ENCODE measurements around the gene EN2.

Gene EN2

GRCh38 chr7:155466814-155467733, 9.1 kb downstream of the EN2 start:
- Histone ChIP-seq H3K27ac (ENCODE audit: low read depth, low read length, severe bottlenecking) (no peak overlapping the region), H3K9me3 (ENCODE audit: control insufficient read depth, low read length) (no peaks in the 10 kb centered on the region), H3K4me1 (ENCODE audit: control insufficient read depth, insufficient read depth, low read length, poor library complexity, severe bottlenecking) (peaks cover 26% of the 10 kb centered on the region), H3K4me3 (ENCODE audit: extremely low read depth, insufficient read depth, low read length, poor library complexity, severe bottlenecking) (no peak overlapping the region), H3K36me3 (ENCODE audit: control insufficient read depth, insufficient read depth, low read length) (no peaks in the 10 kb centered on the region)
- 0 to 1% methylated on average over 44 to 46 of the region's 78 CpGs for WGBS, 2 experiments (ENCODE audit: insufficient coverage in 2 of 2)

GRCh38 chr7:155467846-155468784, 10.2 kb downstream of the EN2 start:
- no peaks in the 10 kb centered on the region for H3K9me3 ChIP-seq (ENCODE audit: control insufficient read depth, low read length)
- peak overlapping the region; percentile 5 for H3K4me3 ChIP-seq (ENCODE audit: extremely low read depth, insufficient read depth, low read length, poor library complexity, severe bottlenecking)
- peak overlapping the region; percentile 45 for H3K27ac ChIP-seq (ENCODE audit: low read depth, low read length, severe bottlenecking)
- peaks cover 34% of the 10 kb centered on the region for H3K4me1 ChIP-seq (ENCODE audit: control insufficient read depth, insufficient read depth, low read length, poor library complexity, severe bottlenecking)
- WGBS, 2 experiments (ENCODE audit: insufficient coverage in 2 of 2), result 1% methylated on average over 45 to 46 of the region's 70 CpGs
- no peaks in the 10 kb centered on the region for H3K36me3 ChIP-seq (ENCODE audit: control insufficient read depth, insufficient read depth, low read length)

- H3K9me3 ChIP-seq (ENCODE audit: control insufficient read depth, low read length), result no peaks in the 10 kb centered on the region
- no peak overlapping the region for H3K27ac ChIP-seq (ENCODE audit: low read depth, low read length, severe bottlenecking)
- peaks cover 37% of the 10 kb centered on the region for H3K4me1 ChIP-seq (ENCODE audit: control insufficient read depth, insufficient read depth, low read length, poor library complexity, severe bottlenecking)
- WGBS, 2 experiments (ENCODE audit: insufficient coverage in 2 of 2), result 8 to 9% methylated on average over 9 of the region's 10 CpGs
- H3K4me3 ChIP-seq (ENCODE audit: extremely low read depth, insufficient read depth, low read length, poor library complexity, severe bottlenecking), result no peak overlapping the region
- no peaks in the 10 kb centered on the region for H3K36me3 ChIP-seq (ENCODE audit: control insufficient read depth, insufficient read depth, low read length)
These were observed 10.8 kb downstream of the EN2 start for GRCh38 chr7:155468785-155469148.

- no peak overlapping the region for H3K4me3 ChIP-seq (ENCODE audit: extremely low read depth, insufficient read depth, low read length, poor library complexity, severe bottlenecking)
- 6 to 10% methylated on average over 8 to 9 of the region's 12 CpGs for WGBS, 2 experiments (ENCODE audit: insufficient coverage in 2 of 2)
- H3K4me1 ChIP-seq (ENCODE audit: control insufficient read depth, insufficient read depth, low read length, poor library complexity, severe bottlenecking), result peaks cover 37% of the 10 kb centered on the region
These were observed 11.6 kb downstream of the EN2 start for GRCh38 chr7:155469311-155470185.

GRCh38 chr7:155470186-155470487, 12.2 kb downstream of the EN2 start:
- H3K4me1 ChIP-seq (ENCODE audit: control insufficient read depth, insufficient read depth, low read length, poor library complexity, severe bottlenecking), result peaks cover 37% of the 10 kb centered on the region
- 17 to 29% methylated on average over 4 to 6 of the region's 8 CpGs for WGBS, 2 experiments (ENCODE audit: insufficient coverage in 2 of 2)

More at GRCh38 chr7:155469311-155470185, 11.6 kb downstream of the EN2 start:
- Histone ChIP-seq H3K27ac (ENCODE audit: low read depth, low read length, severe bottlenecking) (no peak overlapping the region), H3K9me3 (ENCODE audit: control insufficient read depth, low read length) (no peaks in the 10 kb centered on the region), H3K36me3 (ENCODE audit: control insufficient read depth, insufficient read depth, low read length) (no peaks in the 10 kb centered on the region)

GRCh38 chr7:155470686-155471638, 13.0 kb downstream of the EN2 start:
- Histone ChIP-seq H3K36me3 (ENCODE audit: control insufficient read depth, insufficient read depth, low read length) (no peaks in the 10 kb centered on the region), H3K4me1 (ENCODE audit: control insufficient read depth, insufficient read depth, low read length, poor library complexity, severe bottlenecking) (peaks cover 37% of the 10 kb centered on the region), H3K9me3 (ENCODE audit: control insufficient read depth, low read length) (no peaks in the 10 kb centered on the region), H3K4me3 (ENCODE audit: extremely low read depth, insufficient read depth, low read length, poor library complexity, severe bottlenecking) (no peak overlapping the region), H3K27ac (ENCODE audit: low read depth, low read length, severe bottlenecking) (peak overlapping the region; percentile 10)
- 3 to 4% methylated on average over 11 to 20 of the region's 24 CpGs for WGBS, 2 experiments (ENCODE audit: insufficient coverage in 2 of 2)

More at GRCh38 chr7:155470186-155470487, 12.2 kb downstream of the EN2 start:
- no peaks in the 10 kb centered on the region for H3K36me3 ChIP-seq (ENCODE audit: control insufficient read depth, insufficient read depth, low read length)
- no peak overlapping the region for H3K27ac ChIP-seq (ENCODE audit: low read depth, low read length, severe bottlenecking)
- no peaks in the 10 kb centered on the region for H3K9me3 ChIP-seq (ENCODE audit: control insufficient read depth, low read length)
- H3K4me3 ChIP-seq (ENCODE audit: extremely low read depth, insufficient read depth, low read length, poor library complexity, severe bottlenecking), result no peak overlapping the region

GRCh38 chr7:155471718-155472117, 13.8 kb downstream of the EN2 start:
- Histone ChIP-seq H3K27ac (ENCODE audit: low read depth, low read length, severe bottlenecking) (peak overlapping the region; percentile 10), H3K9me3 (ENCODE audit: control insufficient read depth, low read length) (no peaks in the 10 kb centered on the region), H3K36me3 (ENCODE audit: control insufficient read depth, insufficient read depth, low read length) (no peaks in the 10 kb centered on the region), H3K4me1 (ENCODE audit: control insufficient read depth, insufficient read depth, low read length, poor library complexity, severe bottlenecking) (peaks cover 37% of the 10 kb centered on the region), H3K4me3 (ENCODE audit: extremely low read depth, insufficient read depth, low read length, poor library complexity, severe bottlenecking) (no peak overlapping the region)
- 3 to 7% methylated on average over 6 to 10 of the region's 11 CpGs for WGBS, 2 experiments (ENCODE audit: insufficient coverage in 2 of 2)

- no peak overlapping the region for H3K4me3 ChIP-seq (ENCODE audit: extremely low read depth, insufficient read depth, low read length, poor library complexity, severe bottlenecking)
- 81 to 88% methylated on average over 3 to 4 of the region's 4 CpGs for WGBS, 2 experiments (ENCODE audit: insufficient coverage in 2 of 2)
- H3K9me3 ChIP-seq (ENCODE audit: control insufficient read depth, low read length), result no peaks in the 10 kb centered on the region
- peaks cover 8% of the 10 kb centered on the region for H3K4me1 ChIP-seq (ENCODE audit: control insufficient read depth, insufficient read depth, low read length, poor library complexity, severe bottlenecking)
- H3K36me3 ChIP-seq (ENCODE audit: control insufficient read depth, insufficient read depth, low read length), result no peaks in the 10 kb centered on the region
- H3K27ac ChIP-seq (ENCODE audit: low read depth, low read length, severe bottlenecking), result no peak overlapping the region
These were observed 19.5 kb downstream of the EN2 start for GRCh38 chr7:155477476-155477875.

- Histone ChIP-seq H3K9me3 (ENCODE audit: control insufficient read depth, low read length) (no peaks in the 10 kb centered on the region), H3K36me3 (ENCODE audit: control insufficient read depth, insufficient read depth, low read length) (no peaks in the 10 kb centered on the region), H3K4me3 (ENCODE audit: extremely low read depth, insufficient read depth, low read length, poor library complexity, severe bottlenecking) (no peak overlapping the region), H3K4me1 (ENCODE audit: control insufficient read depth, insufficient read depth, low read length, poor library complexity, severe bottlenecking) (no peaks in the 10 kb centered on the region), H3K27ac (ENCODE audit: low read depth, low read length, severe bottlenecking) (no peak overlapping the region)
- 96 to 97% methylated on average over 10 of the region's 11 CpGs for WGBS, 2 experiments (ENCODE audit: insufficient coverage in 2 of 2)
These were observed 23.8 kb downstream of the EN2 start for GRCh38 chr7:155481764-155482163.
